DMS114 treated with DMSO at 0.1 percent for 48 hours (cell line): Measurements from ENCODE around the gene SSBP2.

Source experiments
- DNase-seq: peaks from one replicate; lab custom pipeline; 2025; ENCODE audit not compliant: unreplicated experiment; lab: John Stamatoyannopoulos, UW

SSBP2 gene

DNA sequence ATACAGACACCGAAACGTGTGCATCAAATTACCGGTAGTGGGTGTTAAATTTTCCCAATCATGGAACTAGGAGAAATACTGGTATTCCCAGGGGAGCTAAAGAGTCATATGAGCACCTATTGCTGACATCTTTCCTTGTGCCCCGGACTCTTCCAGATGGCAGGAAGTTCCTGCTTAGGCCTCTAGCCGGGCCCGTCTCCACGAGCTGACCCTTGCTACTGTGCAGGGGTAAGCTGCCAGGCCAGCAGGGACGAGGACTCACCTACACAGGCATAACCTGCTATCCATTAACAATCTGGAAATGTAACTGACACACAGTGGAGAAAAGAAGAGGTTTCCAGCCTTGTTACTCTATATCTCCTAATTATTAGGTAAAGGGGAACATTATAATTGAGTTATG, 16.2 kb upstream of the SSBP2 start:
- no peak for DNase-seq

DNA sequence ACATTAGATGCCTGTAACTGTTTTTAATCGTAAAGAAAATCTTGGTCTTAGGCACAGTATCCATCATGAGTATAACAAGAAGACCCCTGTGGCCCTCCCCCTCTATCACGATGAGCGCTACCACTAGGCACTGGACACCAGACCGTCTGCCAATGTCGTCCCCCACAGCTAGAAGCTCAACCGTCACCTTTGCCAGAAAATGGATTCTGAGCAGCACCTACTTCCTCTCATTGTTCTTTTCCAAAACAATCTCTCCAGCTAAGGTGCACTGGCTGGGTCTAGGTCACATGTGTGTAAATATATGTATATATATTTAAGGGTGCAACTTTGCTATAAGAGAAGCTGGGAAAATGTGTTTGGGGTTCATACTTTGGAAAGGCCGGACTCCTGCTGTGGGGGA, 15.7 kb upstream of the SSBP2 start:
- DNase-seq: no peak

DNA sequence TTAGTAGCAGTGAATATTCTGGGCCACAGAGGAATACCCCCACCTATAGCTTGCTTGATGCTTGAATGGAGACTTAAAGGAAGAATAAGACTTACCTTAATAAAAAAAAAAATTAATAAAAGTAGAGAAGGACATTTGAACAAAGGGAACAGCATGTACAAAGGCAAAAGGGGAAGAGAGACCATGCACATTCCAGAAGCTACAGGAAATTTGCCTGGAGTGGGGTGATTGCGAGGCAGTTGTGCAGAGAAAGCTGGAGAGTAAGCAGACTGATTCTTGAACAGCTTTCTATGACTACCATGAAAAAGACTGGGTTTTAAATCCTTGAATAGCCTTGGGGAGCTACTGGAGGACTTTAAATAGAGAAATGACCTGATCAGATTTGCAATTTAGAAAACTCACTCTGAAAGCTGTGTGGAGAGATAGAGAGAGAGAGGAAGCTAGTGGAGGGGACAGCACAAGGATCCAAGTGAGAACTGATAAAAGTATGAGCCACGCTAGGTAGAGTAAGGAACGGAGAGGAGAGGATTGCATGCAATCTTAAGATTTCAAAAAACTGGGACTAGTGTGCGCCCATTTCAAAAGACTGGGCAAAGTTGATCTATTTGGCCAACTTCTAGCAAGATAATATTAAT, 12.5 kb upstream of the SSBP2 start:
- no peak for DNase-seq

DNA sequence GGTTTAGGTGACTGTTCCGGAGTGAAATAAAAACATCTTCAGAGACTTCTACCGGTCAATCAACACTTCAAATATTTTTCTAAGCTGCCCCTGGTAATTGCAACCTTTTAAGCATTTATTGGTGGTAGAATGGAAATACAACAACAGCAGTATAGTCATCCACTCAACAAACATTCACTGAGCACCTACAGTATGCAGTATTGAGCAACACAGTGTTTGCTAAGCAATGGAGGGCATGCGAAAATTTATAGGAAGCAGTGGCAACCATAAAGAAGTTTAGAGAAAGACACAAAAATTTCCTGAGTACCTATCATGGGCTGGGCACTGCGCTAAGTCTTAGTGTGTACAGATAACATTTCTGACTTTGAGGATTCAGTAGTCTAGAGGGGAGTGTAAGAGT, 12.0 kb upstream of the SSBP2 start:
- no peak for DNase-seq

DNA sequence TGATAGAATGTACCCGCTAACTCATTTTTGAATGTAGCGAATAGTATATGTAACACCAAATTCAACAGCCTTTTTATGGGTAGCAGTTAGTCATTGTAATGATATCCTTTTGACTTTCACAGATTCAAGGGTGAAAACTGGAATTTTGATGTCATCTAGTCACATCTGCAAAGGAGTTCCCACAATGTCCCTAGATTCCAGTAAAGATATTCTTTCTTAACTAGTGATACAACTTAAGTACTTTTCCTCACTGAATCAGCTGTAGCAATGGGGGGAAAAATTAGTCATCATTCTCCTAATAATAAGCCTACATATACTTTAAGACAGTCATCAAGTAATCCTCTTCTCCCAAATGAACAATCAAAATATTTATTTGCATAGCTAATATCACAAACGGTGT, 11.5 kb upstream of the SSBP2 start:
- no peak for DNase-seq

DNA sequence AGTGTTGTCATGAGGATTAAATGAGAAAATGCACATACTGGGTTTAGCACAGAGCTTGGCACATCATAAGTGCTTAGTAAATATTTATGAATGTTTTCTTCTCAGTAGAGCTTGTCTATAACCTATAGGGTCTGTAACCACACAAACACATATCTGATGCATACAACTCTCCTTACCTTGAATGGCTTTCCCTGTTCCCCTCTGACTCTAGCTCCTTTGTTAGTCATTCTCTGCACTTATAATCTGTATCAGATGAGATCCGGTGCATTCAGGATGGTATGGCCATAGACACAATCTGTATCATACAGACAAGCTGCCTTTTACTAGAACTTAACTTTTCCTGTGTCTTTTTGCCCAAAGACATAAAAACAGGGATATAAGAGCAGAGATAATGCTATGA, 11.1 kb upstream of the SSBP2 start:
- no peak for DNase-seq

DNA sequence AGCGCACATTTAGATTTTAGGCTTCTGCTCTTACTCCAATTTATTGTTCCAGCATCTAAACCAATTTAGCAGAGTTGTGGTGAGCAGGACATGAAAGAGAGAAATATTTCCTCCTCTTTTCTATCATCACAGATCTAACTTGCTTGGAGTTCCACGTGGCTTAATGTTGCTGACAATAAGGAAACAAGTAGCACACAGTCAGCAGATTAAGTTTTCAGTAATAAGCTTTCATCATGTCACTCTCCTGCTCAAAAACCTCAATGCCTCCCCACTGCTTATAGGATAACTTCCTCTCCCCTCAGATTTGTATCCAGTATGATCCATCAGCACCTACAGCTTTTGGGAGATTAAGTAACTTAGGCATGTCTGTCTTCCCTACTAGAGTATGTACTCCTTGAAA, 10.4 kb upstream of the SSBP2 start:
- DNase-seq: no peak

DNA sequence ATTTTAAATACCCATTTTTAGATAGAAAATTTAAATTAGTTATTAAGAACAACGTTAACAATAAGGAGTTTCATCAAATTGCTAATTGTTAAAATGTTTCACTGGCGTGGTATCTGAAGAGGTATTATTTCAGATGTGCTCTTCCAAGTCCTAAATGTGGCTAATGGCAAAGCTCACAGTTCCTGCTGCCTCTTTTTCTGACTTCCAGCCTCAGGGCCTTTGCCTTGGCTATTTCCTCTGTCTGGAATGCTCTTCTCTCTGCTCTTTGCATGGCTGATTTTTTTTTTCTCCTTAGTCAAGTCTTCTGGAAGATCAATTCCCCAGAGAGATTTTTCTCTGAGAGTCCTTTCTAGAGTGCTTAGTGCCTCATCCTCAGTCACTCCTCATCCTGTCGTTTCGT, 9.6 kb upstream of the SSBP2 start:
- no peak for DNase-seq

DNA sequence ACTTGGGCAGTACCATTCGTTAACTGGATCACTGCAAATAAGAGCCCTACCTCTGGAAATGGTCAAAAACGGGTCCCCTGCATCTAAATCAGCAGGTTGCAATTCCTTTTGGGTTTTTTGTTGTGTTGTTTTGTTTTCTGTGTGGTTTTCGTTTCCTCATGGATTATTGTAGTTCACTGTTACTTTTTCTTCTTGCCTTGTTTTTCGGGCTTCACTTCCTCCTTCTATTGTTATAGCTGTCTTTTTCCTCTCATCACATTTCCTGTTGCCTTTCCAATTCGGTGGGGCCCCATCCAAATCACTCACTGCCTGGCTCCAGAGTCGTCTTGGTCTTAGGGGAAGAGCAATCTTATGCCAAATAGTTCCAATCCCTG, 8.7 kb upstream of the SSBP2 start:
- no peak for DNase-seq

DNA sequence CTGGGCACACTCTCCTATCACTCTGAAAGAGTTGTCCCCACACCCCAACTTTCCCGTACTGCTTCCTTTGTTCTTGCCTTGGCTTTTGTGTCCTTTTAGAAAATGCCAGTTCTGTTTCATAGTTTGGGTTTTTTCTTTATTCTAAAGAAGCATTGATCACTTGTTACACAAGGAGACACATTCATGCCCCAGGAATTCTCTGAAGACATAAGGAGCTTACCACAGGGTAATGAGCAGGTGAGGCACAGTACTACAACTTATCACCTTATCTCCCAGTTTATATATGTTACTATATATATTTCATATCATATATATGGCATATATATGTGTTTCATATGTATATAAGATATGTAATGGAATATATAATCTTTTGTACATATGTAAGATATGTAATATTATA, 6.5 kb upstream of the SSBP2 start:
- no peak for DNase-seq

DNA sequence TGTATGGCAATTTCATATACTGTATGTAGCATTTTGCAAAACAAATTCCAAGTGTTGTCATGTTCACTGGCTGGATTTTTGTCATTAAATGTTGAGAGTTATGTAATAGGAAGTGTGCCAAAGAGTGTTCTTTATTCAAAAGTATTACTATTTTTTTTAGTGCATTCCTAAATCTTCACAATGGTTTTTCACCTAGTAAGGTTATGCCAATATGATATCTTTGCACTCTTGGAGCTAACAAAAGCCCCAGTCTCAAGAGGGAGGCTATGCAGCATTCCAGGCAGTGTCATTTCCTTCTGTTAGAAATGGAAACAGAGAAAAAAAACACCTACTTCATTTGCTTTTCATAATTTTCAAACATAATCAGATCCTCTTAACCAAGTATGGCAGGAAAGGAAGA, 5.1 kb upstream of the SSBP2 start:
- DNase-seq: no peak

DNA sequence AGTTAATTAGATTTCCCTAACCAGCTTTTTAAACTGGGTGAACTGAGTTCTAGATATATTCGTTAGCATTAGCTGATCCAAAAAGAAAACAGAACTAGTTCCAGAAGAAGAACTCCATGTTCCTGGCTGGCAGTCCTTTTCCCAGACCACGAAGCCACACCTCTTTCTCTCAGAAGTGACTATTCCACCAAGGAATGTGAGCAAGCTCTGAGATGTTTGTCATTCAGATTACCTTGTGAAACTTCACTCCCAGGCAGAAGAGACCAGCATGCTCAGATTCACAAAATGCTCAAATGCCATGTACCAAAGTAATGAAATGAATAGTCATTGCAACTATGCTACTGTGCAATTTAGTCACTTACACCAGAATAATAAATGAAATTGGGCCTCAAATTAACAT, 4.4 kb upstream of the SSBP2 start:
- DNase-seq: no peak

DNA sequence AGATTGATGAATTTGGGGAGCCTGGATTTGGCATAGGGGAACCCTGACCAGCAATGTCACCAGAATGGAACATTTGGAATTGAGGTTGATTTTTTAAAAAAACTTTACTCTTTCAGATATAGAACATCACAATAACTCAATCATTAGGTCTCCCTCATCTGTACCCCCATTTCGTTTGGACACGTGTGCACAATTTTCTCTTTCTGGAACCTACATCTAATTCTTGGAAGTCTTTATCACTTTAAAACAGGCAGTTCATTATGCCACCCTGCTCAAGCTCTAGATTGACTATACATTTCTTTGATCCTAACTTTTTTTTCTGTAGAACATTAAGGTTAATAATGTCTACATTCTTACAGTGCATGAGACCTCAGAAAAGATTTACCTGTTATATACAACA, 3.7 kb upstream of the SSBP2 start:
- DNase-seq: no peak

DNA sequence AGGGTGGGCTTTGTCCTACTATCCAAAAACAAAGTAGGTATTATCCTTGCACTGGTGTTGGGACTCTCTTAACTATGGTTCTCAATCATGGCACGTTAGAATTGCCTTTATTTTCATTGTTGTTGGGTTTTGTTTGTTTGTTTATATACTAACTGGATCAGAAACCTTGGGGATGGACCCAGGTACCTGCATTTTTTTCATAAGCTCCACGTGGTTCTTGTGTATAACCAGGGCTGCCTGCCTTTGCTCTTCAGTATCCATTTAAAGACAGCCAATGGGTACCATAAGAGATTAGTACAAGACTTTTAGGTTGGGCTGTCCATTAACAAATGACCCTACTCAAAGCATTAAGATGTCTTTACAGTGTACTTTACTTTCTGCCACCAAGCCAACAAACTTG, 2.5 kb upstream of the SSBP2 start:
- no peak for DNase-seq

DNA sequence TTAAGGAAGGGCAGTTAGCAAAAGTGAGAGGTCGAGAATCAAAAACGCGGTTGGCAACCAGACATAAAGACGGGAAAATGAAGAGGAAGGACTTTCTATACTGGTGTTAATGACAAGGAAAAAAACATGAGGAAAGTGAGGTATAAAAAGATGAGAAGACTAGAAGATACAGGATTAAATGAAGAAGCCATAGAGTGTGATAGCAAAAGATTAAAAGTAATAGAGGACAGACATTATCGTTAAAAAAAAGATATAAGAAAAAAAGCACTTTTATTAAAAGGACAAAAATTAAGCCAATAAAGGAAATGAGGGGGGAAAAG, 1.7 kb upstream of the SSBP2 start:
- DNase-seq: no peak

DNA sequence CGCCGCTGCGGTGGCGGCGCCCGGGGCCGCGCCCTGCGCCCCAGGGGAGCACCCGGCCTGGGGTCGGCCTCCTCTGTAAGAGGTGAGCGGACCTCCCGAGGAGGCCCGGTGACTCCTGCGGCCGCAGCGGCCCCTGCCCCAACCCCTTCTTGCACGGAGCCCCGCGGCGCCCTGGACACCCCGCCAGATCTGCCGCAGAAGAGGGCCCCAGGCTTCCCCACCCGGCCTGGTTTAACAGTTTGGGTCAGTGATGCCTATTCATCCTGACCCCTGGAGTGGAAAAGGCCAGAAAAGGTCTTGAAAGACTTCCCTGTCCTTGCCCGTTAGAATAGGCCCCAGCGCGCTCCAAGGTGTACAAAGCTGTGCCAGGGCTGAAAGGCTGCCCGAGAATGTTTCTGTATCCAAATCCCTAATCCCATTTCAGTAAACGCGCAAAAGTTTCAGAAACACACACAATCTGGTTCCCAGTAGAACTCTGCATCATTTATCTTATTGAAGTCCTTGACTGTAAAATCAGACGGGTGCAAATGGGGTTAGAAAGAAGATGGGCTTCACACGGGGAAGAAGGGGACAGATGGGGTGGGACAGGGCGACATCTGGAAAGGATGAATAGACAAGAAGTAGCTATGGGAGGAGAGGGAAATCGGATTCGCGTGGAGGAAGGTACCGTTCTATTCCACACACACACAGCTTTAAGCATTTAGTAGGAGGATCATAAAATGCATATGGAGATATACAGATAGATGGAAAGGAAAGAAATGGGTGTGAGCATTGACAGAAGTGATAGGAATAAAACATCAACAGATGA, 1.1 kb upstream of the SSBP2 start:
- no peak for DNase-seq

DNA sequence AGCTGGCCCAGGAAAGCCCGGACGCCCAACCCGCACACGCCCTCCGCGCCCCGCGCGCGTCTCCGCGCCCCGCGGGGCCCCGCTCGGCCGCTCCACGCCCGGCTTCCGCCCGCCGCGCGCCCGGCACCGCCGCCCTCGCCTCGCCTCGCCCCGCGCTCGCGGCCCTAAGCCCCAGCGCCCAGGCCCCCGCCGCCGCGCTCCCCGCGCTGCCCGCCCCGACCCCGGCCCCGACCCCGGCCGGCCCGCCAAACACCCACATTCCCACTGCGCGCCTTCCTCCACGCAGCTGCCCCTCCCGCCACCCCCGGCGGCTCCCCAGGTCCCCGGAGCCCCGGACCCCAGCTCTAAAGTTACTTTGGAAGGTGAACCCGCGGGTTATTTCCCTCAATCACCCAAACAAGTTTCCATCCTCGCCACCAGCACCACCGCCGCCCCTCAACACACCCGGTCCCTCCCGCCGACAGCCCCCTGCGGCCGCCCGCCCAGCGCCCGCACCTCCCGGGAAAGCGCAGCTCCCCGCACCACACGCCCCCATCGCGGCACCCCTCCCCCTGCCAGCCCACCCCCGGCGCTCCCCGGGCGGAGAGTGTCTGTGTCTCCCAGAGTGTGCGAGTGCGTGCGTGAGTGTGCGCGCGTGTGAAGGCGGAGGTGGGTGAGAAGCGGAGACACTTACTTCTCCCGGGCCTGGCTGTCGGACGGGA, 439 bp downstream of the SSBP2 start:
- no peak for DNase-seq

DNA sequence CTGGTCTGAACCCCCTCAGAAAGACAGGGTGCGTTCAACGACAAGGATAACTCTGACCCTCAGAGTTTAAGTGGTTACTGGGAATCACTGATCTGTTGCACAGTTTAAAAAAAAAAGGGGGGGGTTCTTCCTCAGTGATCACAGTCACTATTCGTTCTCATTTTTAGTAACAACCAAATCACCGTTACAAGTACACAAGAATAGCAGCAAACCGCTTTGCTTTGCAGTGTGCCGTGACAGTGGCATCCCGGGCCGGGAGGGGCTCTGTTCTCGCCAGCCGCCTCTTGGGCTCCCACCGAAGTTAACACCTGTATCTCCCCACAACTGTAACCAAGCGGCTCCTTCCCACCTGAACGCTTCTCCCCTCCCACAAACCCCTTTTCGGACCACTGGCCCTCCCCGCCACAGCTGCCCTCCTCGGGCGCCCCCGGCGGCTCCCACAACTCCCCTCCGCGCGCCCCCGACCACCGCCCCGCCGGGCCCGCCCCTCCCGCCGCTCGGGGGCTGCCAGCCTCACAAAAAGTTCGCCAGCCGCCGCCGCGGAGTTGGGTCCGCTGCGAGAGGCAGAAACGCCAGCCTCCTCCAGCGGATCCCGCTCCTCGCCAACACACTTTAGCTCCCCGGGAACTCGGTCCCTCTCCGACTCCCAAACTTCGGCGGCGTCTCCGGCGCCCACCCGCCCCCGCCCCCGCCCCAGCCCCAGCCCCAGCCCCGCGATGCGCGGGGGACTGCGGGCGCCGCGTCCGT, 1.2 kb downstream of the SSBP2 start:
- DNase-seq: no peak

DNA sequence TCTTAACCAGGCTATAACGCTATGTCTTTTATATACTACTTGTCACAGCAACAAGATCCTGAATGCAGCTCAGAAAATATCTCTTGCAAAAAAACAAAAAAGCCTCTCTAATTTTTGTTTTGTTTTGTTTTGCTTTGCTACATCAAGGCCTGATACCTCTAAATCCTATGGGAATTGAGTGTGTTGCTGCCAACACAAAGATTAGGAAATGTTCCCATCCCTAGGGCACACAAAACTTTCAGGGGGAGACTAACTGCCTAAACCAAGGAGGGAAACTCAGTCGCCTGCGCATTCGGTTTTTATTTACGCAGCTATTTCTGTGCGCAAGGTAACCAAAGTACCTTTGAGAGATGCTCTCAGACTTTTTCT, 1.7 kb downstream of the SSBP2 start:
- no peak for DNase-seq

DNA sequence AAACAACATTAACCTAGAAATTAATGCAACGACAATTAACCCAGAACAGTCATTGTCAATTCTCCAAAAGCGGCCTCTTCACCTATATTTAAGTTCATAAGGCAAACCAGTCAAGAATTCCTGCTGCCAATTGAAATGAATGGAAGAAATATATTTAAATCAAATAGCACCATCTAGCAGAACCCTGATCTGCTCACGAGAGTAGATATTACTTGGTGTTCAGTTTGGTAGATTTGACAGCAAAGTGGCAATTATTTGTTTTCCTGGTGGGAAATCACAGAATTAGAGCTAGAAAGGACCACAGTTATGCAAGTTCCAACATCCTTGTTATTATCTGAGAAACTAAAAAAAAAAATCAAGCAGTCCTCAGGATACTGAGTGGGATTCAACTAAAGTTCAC, 2.3 kb downstream of the SSBP2 start:
- DNase-seq: no peak

DNA sequence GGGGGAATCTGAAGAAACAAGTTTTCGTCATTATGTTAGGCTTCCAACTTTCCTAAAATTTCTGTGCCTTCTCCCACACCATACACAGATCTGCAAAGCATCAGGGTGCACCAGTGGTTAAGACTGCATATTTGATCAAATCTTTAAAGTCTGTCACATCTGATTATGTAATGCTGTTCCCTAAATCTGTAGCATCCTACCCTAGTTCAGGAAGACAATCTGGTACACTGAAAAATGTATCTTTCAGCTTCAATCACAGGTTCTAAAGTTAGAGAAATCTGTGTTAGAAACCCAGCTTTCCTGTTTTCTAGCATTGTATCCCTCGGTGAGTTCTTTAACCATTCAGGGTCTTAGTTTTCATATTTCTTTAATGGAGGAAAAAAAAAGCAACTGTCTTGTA, 3.9 kb downstream of the SSBP2 start:
- DNase-seq: no peak

DNA sequence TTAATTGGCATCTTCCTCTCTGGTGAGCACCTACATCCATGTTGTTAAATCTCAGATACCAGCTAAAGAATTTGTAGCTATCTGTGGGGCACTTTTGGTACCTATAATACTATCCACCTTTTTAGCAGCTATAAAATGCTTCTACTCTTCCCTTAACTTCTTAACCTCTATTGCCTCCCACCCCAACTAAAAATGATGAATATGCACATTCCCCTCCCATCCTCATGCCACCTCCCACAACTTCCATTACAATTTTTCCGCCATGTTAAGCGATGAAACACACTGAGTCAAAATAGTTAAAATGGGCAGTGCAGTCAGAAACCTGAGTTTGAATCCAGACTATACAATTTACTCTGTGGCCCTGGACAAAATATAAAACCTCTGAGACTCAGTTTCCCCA, 10.1 kb downstream of the SSBP2 start:
- no peak for DNase-seq
